Activated naive CD8-positive, alpha-beta T cell treated with anti-CD3 and anti-CD28 coated beads for 36 hours (primary cell): Measurements from ENCODE around the gene GPR26. TPM values are rescaled to one million over a fixed set of nuclear protein-coding genes. Genes with fewer than 3 reads are reported as not detected.
"Not testable (repeated sequence)": the region's sequence is repeated elsewhere in the genome, so short reads cannot be mapped to it uniquely, and the experiment has no call there.

Experiments used
- DNase-seq: peaks from one replicate; pipeline ENCODE4 v3.0.0; 2021
- H3K27ac Mint-ChIP-seq: one replicate; pipeline ENCODE4 v1.8.0; 2022; ENCODE audit warnings: mild to moderate bottlenecking, moderate library complexity, mixed read lengths
- H3K27me3 Mint-ChIP-seq: one replicate; pipeline ENCODE4 v1.8.0; 2022; ENCODE audit warnings: mild to moderate bottlenecking, mixed read lengths
- H3K36me3 Mint-ChIP-seq: one replicate; pipeline ENCODE4 v1.8.0; 2021; ENCODE audit warnings: mild to moderate bottlenecking, mixed read lengths
- H3K4me1 Mint-ChIP-seq: one replicate; pipeline ENCODE4 v1.8.0; 2021; ENCODE audit warnings: mixed read lengths
- H3K4me3 Mint-ChIP-seq: one replicate; pipeline ENCODE4 v1.8.0; 2022; ENCODE audit warnings: mild to moderate bottlenecking, moderate library complexity, mixed read lengths
- H3K9me3 Mint-ChIP-seq: one replicate; pipeline ENCODE4 v1.8.0; 2022; ENCODE audit warnings: mixed read lengths
- total RNA-seq, 2 experiments: library from RNA; stranded (reverse); gene quantifications; one replicate each; pipeline ENCODE4 v1.2.3, GENCODE V29; 2021

The GPR26 gene
- total RNA-seq, 2 experiments from 2014 or later, result not detected

DNA sequence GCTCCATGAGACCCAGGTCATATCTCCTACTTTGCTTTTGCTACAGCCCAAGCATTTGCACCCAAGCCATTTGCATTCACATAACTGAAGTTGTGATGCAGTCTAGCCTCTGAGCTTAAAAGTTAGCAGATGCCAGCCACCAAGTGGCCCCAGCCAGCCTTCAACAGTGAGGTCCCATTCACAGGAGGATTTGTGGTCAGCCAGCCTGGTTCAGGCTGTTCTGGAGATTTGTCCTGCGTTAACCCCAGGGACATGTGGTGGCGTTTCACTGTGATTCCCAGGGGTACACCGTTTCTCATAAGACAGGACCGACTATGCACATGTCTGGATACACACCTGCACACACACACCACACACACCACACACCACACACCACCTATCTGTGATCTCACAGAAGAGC, 51.2 kb downstream of the GPR26 start:
- Mint-ChIP-seq H3K27me3 (peaks cover 12% of the 10 kb centered on the region), H3K27ac (no peak overlapping the region), H3K9me3 (peaks cover 2% of the 10 kb centered on the region), H3K4me1 (no peaks in the 10 kb centered on the region), H3K36me3 (no peaks in the 10 kb centered on the region), H3K4me3 (no peak overlapping the region)
- no peak for DNase-seq

DNA sequence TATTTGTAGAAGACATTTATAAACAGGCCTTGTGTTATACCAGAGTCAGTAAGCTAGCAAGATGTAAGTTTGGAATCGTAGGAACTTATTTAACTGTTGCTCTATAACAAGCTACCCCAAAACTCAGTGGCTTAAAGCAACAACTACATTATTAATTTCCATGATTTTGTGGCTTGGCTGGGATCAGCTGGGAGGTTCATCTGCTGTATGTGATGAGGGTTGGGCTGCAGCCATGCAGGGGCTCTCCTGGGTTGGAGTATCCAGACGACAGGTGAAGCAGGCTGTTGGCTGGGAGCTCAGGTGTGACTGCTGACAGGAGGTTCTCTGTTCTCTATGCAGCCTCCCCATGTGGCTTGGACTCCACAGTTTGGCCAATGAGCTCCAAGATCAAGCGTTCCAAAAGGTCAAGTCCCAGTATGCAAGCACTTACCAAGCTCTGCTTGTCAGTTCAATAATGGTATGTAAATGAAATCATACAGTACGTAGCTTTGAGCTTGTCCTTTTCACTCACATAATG, 52.4 kb downstream of the GPR26 start:
- Mint-ChIP-seq H3K27me3 (peaks cover 12% of the 10 kb centered on the region), H3K4me3 (no peak overlapping the region), H3K9me3 (peaks cover 2% of the 10 kb centered on the region), H3K27ac (no peak overlapping the region), H3K4me1 (no peaks in the 10 kb centered on the region), H3K36me3 (no peaks in the 10 kb centered on the region)
- no peak for DNase-seq

DNA sequence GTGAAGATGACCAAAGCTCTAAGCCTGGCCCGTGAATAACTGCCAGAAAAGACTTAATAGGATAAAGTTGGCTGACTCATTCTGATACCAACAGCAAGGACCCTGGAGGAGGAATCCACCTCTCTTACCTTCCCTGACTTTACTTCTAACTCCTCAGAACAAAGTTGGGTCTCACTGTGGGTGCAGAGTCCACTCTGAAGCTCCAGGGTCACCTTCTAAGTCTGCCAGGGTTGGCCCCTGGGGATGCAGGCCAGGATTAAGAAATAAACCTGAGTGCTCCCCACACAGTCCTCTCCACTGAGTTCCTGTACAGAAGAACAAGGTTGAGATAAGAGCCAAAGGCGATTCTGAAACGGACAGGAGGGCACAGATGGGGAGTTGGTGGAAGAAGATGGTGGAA, 54.4 kb downstream of the GPR26 start:
- Mint-ChIP-seq H3K4me3 (no peak overlapping the region), H3K27ac (no peak overlapping the region), H3K36me3 (no peaks in the 10 kb centered on the region), H3K9me3 (peaks cover 2% of the 10 kb centered on the region), H3K4me1 (no peaks in the 10 kb centered on the region), H3K27me3 (peaks cover 9% of the 10 kb centered on the region)
- no peak for DNase-seq

DNA sequence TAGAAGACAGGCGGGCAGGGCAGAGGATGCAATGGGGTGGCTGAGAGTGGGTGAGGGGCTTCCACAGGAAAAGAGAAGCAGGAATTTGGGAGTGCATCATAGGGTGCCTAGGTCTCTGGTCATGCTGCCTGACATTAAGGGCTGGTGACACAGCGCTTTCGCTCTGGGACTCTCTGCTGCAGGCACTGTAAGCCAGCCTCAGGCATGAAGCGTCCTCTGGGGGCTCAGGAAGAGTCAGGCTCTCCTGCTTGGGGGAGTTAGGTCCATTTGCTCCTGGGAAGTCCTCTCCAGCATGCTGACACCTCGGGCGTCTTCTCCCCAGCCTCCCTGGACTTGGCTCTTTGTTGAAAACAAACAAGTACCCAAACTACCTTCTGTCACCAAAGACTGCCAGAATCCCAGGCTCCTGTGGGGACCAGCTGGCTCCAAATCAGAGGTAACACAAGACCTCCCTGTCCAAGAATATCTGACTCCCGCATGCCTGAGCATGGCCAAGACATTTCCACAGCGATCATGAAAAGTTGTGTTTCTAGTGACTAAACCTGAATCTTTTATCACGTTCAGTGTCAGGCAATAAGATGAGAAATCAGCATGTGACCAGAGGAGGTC, 55.4 kb downstream of the GPR26 start:
- no peak for DNase-seq
- Mint-ChIP-seq H3K27ac (no peak overlapping the region), H3K9me3 (peaks cover 2% of the 10 kb centered on the region), H3K4me3 (no peak overlapping the region), H3K36me3 (no peaks in the 10 kb centered on the region), H3K4me1 (no peaks in the 10 kb centered on the region), H3K27me3 (peaks cover 4% of the 10 kb centered on the region)

DNA sequence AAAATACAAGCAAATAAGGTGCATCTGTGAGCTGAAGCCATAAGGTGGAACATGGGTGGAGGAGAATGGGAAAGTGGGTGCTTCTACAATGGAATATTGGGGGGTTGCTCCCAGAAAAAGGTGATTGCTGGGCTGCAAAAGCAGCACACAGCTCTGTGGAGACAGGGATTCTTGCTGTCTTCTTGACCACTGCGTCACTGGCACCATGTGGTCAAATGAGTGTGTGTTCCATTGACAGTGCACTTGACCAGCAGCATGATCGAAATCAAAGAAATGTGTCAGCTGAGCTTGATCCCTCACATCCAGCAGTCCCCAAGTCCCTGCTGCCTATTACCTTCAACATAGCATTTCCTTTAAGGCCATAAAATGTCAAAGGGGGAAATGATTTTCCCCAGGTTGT, 56.2 kb downstream of the GPR26 start:
- no peaks in the 10 kb centered on the region for H3K36me3 Mint-ChIP-seq
- peaks cover 2% of the 10 kb centered on the region for H3K9me3 Mint-ChIP-seq
- no peak for DNase-seq
- H3K4me3 Mint-ChIP-seq, result no peak overlapping the region
- H3K4me1 Mint-ChIP-seq, result no peaks in the 10 kb centered on the region
- H3K27ac Mint-ChIP-seq, result no peak overlapping the region
- H3K27me3 Mint-ChIP-seq, result peaks cover 4% of the 10 kb centered on the region

DNA sequence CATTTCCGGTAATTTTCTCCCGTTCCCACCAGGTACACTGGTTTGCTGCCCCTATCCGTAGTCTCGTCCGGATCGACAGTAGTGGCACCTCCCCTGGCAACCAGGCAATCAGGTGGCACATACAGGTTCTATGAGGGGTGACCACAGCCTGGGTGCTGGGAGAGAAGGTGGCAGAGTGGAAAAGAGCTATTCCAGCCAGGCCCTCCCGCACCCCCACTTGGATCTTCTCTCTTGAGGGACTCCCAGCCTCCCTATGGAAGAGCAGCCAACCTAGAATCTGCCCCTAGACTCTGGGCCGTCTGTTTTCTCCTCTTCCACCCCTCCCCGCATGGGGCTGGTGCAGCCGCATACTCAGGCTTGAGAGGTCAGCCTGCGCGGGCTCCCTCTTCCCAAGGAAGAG, 58.6 kb downstream of the GPR26 start:
- Mint-ChIP-seq H3K9me3 (no peaks in the 10 kb centered on the region), H3K4me1 (no peaks in the 10 kb centered on the region), H3K36me3 (no peaks in the 10 kb centered on the region), H3K27ac (no peak overlapping the region), H3K4me3 (no peak overlapping the region), H3K27me3 (no peaks in the 10 kb centered on the region)
- no peak for DNase-seq

DNA sequence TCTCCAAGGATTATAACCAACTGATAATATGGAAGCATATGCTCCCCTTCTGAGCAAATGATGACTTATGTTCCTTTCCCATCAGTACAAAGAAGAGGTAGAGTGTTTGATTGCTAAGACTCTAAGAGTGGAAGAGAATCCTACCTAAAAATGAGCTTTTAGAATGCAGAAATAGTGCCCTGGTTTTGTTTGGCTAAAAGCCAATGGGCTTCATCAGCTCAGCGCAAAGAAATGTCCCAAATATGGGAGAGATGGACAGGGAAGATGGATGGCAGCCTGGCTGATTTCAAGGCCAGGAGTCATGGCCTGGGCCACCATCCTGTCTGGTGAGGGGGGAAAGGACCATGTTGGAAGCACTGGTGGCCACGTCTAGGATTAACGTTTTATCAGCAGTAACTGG, 60.2 kb downstream of the GPR26 start:
- DNase-seq, result no peak
- Mint-ChIP-seq H3K9me3 (no peaks in the 10 kb centered on the region), H3K4me3 (no peak overlapping the region), H3K36me3 (no peaks in the 10 kb centered on the region), H3K27me3 (no peaks in the 10 kb centered on the region), H3K27ac (no peak overlapping the region), H3K4me1 (no peaks in the 10 kb centered on the region)

DNA sequence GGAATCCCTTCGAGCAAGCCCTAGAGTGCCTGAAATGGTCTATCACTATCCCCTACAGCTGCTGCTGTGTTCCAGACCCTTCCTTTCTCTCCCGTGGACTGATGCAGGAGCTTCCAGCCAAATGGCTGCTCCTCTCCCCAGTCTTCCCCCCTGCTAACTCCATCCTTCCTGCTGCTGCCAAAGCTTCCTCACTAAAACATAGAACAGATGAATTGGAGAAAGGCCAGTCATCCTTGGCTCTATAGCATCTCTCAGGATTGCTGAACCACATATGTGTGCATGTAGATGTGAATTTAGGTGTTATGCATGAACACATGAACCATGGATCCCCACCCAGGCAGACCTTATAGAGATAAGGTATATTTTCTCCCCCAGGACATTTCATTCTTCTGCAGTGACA, 60.7 kb downstream of the GPR26 start:
- H3K4me3 Mint-ChIP-seq, result no peak overlapping the region
- H3K36me3 Mint-ChIP-seq, result no peaks in the 10 kb centered on the region
- no peaks in the 10 kb centered on the region for H3K9me3 Mint-ChIP-seq
- no peak for DNase-seq
- H3K4me1 Mint-ChIP-seq, result no peaks in the 10 kb centered on the region
- no peak overlapping the region for H3K27ac Mint-ChIP-seq
- no peaks in the 10 kb centered on the region for H3K27me3 Mint-ChIP-seq

DNA sequence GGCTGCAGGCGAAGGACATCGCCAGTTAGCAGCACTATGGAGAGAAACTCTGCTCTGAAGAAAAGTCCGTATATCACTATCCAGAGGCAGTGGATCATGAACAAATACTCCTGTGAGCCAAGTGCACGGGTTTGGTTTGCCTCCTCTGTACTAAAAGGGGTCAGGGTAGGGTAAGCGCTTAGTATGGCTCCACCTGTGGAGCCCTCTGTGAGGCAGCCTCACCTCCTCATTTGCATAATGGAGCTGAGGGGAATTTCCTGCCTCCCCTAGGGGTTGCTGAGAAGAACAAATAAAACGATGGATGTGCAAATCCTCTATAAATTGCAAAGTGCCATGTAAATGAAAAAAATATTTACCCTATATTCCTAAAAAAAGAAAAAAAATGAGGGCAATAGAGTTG, 63.4 kb downstream of the GPR26 start:
- no peak for DNase-seq
- Mint-ChIP-seq H3K36me3 (no peaks in the 10 kb centered on the region), H3K4me1 (no peaks in the 10 kb centered on the region), H3K27ac (no peak overlapping the region), H3K9me3 (no peaks in the 10 kb centered on the region), H3K27me3 (no peaks in the 10 kb centered on the region), H3K4me3 (no peak overlapping the region)

DNA sequence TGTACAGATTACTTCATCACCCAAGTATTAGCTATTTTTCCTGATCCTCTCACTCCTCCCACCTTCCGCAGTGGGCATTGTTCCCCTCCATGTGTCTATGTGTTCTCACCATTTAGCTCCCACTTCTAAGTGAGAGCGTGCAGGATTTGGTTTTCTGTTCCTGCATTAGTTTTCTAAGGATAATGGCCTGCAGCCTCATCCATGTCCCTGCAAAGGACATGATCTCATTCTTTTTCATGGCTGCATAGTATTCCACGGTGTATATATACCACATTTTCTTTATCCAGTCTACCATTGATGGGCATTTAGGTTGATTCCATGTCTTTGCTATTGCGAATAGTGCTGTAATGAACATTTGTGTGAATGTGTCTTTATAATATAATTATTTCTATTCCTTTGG, 70.8 kb downstream of the GPR26 start:
- H3K27ac Mint-ChIP-seq, H3K36me3 Mint-ChIP-seq, H3K4me3 Mint-ChIP-seq, DNase-seq, H3K27me3 Mint-ChIP-seq, H3K9me3 Mint-ChIP-seq, H3K4me1 Mint-ChIP-seq: not testable (repeated sequence)

DNA sequence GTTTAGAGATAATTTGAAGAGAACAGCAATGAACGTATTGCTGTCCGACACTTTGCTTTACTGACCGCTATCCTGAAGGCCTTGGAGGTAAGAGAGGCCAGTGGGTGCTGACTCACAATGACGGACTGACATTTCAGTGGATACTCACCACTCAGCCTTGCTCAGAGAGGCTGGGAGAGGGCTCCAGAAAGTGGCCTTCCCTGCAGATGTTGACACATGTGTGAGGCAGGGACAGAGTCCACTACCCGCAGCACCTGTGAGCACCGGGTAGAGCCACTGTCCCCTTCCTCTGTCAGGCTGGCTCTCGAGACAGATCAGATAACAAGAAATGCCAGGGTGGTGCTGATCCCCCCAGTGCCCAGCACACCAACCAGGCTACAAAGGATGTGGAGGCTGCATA, 75.0 kb downstream of the GPR26 start:
- H3K4me1 Mint-ChIP-seq, result no peaks in the 10 kb centered on the region
- no peak overlapping the region for H3K4me3 Mint-ChIP-seq
- no peaks in the 10 kb centered on the region for H3K36me3 Mint-ChIP-seq
- peaks cover 3% of the 10 kb centered on the region for H3K9me3 Mint-ChIP-seq
- peaks cover 7% of the 10 kb centered on the region for H3K27me3 Mint-ChIP-seq
- H3K27ac Mint-ChIP-seq, result no peak overlapping the region
- no peak for DNase-seq

DNA sequence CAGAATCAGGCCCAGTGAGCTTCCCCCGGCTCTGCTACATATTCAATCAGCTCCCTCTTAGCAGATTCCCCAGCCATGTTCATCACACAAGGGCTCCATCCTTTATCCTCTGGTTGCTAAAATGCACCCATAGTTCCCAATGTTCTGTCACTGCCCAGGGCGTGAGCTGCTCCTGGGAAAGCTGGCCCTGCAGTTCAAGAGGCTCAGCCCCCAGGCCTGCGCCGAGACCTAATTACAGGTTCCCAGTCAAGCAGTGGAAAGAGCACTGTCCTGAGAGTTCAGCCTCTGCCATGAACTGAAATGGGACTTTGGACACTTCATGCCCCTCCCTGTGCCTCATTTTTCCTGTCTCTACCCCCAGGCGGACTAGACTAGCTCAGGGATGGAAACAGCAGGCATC, 75.6 kb downstream of the GPR26 start:
- no peak overlapping the region for H3K27ac Mint-ChIP-seq
- DNase-seq, result no peak
- H3K36me3 Mint-ChIP-seq, result no peaks in the 10 kb centered on the region
- no peak overlapping the region for H3K4me3 Mint-ChIP-seq
- H3K27me3 Mint-ChIP-seq, result peaks cover 7% of the 10 kb centered on the region
- peaks cover 3% of the 10 kb centered on the region for H3K9me3 Mint-ChIP-seq
- H3K4me1 Mint-ChIP-seq, result no peaks in the 10 kb centered on the region

DNA sequence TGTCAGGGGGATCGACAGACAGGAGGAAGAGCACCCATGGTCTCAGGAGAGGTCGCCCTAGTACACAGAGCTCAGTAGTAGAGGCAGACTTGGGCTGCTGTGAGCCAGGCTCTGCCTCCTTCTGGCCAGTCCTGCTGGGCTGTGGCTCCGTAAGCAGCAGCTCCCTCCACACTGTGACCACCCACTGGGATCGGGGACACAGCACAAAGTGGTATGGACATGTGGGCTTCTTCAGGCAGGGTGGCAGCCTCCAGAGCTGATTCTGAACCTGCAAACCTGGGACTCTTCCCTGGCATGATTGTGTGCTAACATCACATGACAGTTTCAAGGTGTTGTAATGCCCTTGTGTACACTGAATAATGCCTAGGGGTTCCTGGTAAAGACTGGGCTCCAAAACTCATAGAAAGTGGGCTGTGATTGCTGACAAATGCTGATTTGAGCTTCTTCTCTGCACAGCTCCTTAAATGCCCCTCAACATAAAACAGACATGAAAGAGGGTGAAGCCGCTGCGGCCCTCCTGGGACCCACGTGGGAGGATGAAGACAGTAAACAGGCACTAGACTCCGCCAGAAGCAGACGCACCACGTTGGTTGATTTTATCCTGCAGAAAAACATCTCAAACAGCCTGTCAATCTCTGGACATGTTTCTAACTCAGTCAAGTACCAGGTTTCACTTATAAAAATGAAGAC, 76.7 kb downstream of the GPR26 start:
- Mint-ChIP-seq H3K27ac (no peak overlapping the region), H3K27me3 (peaks cover 7% of the 10 kb centered on the region), H3K9me3 (peaks cover 2% of the 10 kb centered on the region), H3K4me3 (no peak overlapping the region), H3K36me3 (no peaks in the 10 kb centered on the region), H3K4me1 (no peaks in the 10 kb centered on the region)
- no peak for DNase-seq

DNA sequence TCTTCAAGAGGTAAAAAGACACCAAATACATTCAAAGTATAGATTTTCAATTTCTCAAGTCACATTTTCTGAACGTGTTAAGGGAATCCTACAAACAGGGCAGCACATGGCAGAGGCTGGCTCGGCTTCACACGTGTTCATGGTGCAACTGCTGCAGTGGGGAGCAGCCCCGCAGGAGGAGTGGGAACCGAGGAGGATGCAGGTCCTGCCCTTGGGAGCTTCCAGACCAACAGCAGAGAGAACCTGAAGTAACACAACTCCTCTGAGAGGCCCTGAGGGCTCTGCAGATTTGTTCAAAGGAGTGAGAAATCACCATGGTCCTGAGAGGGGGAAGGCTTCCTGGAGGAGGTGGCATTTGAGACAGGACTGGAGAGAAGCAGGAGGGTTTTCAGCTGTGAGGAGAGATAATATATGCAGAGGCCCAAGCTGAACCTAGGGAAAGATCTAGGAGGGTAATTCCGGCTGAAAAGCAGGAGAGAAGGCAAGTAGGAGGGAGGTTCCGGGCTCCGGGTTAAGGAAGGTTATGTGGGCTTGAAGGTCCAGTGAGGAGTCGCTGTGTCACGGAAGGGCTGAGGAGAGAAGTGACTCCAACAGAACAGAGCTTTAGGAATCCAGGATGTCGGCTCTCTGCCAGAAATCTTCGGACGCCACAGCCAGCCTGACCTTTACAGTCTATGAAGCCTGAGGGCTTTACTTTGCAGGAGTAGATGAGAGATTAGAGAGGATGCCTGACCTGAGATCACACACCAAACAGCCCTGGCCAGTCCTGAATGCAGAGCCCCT, 77.5 kb downstream of the GPR26 start:
- H3K9me3 Mint-ChIP-seq, result no peaks in the 10 kb centered on the region
- no peak for DNase-seq
- peaks cover 7% of the 10 kb centered on the region for H3K27me3 Mint-ChIP-seq
- H3K36me3 Mint-ChIP-seq, result no peaks in the 10 kb centered on the region
- no peak overlapping the region for H3K4me3 Mint-ChIP-seq
- H3K27ac Mint-ChIP-seq, result no peak overlapping the region
- H3K4me1 Mint-ChIP-seq, result no peaks in the 10 kb centered on the region

DNA sequence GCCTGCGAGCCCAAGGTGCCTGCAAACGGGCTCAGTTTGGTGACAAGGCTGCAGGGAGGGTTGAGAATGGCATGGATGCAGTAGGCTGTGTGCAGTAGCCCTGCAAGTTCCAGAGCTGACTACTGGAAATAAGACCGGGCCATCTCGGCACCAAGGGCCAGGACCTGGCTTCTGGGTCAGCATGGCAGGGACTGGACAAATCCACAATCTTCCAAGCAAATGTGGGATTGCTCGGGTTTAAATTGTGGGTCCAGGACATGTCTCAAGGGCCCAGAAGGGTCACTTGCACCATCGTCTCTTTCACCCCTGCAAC, 78.0 kb downstream of the GPR26 start:
- H3K36me3 Mint-ChIP-seq, result no peaks in the 10 kb centered on the region
- no peak for DNase-seq
- peaks cover 7% of the 10 kb centered on the region for H3K27me3 Mint-ChIP-seq
- H3K4me1 Mint-ChIP-seq, result no peaks in the 10 kb centered on the region
- no peak overlapping the region for H3K4me3 Mint-ChIP-seq
- no peak overlapping the region for H3K27ac Mint-ChIP-seq
- H3K9me3 Mint-ChIP-seq, result no peaks in the 10 kb centered on the region
